ENCODE results near the gene SLC25A28.

Gene SLC25A28

DNA sequence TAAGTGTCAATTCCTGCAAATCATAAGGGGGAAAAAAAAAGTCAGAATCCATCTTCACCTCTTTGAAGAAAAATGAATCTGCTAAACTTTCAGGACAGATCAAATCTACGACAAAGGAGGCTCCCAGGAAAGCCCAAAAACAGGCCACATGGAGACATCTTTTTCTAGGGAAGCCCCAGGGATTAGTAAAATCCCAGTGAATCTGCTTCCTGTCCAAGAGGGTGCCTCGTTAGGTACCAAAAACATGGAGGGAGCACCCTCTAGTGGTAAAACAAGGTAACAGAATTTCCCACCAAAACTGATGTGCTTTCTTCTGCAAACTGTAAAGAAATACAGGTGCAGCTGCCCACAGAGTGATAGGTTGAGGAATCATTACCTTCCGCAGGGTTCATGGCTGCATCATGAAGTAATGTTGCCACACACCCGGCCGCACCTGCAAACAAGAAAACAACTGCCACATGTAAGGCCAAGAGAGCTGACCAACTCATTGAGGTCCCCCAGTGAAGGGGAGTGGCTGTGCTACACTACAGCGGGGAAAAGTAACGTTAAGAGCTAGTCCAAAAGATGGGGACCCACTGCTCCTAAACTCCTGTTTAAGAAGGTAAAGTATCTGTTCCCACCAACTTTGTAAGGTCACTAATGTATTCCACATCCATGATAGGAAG, 7.9 kb downstream of the SLC25A28 start:
- H3K27ac ChIP-seq (ENCODE audit: extremely low read depth, low read depth, low read length) = no peak overlapping the region
- H3K9me3 ChIP-seq (ENCODE audit: control insufficient read depth, insufficient read depth, low read depth, low read length) = no peaks in the 10 kb centered on the region
- CTCF ChIA-PET = interaction anchor here (0.6 to 7.6 kb wide), 38 partner anchors 8 to 1096 kb away, joined by 3 to 104 read pairs (median 4); partner anchors contain the start of genes GOT1 and SLC25A28
- H3K36me3 ChIP-seq (ENCODE audit: control insufficient read depth in 2 of 2, insufficient read depth in 1 of 2, low read length in 2 of 2) = peaks cover 10 to 52% of the 10 kb centered on the region in 2 experiments; a peak in 1 of 3 replicates
- H3K4me3 ChIP-seq (ENCODE audit: low read depth, low read length) = no peak overlapping the region
- POLR2A ChIA-PET = interaction anchor here (0.7 to 2.2 kb wide), 4 partner anchors 9 to 176 kb away, joined by 3 to 6 read pairs (median 6); partner anchors contain the start of genes ENTPD7 and SLC25A28
- TF ChIP-seq ZNF792 (tag by site-specific recombination; IDR thresholded peaks at IDR 0.05) = no peak
- no peak for TF ChIP-seq ZNF169 (tag by site-specific recombination; IDR thresholded peaks at IDR 0.05)
- TF ChIP-seq ZBTB17 (tag by site-specific recombination; IDR thresholded peaks at IDR 0.05) = no peak
- peak; percentile 85 for TF ChIP-seq IKZF3 (tag by site-specific recombination; IDR thresholded peaks at IDR 0.05)
- peak; percentile 23; the same call in 1 of the 2 replicates for TF ChIP-seq ZNF561 (tag by site-specific recombination; IDR thresholded peaks at IDR 0.05; ENCODE audit: borderline replicate concordance)
- TF ChIP-seq ZSCAN30 (tag by site-specific recombination; IDR thresholded peaks at IDR 0.05) = peak; percentile 68
- TF ChIP-seq ZBTB8A (tag by site-specific recombination; IDR thresholded peaks at IDR 0.05) = peak; percentile 71
- TF ChIP-seq, protein P1, sequence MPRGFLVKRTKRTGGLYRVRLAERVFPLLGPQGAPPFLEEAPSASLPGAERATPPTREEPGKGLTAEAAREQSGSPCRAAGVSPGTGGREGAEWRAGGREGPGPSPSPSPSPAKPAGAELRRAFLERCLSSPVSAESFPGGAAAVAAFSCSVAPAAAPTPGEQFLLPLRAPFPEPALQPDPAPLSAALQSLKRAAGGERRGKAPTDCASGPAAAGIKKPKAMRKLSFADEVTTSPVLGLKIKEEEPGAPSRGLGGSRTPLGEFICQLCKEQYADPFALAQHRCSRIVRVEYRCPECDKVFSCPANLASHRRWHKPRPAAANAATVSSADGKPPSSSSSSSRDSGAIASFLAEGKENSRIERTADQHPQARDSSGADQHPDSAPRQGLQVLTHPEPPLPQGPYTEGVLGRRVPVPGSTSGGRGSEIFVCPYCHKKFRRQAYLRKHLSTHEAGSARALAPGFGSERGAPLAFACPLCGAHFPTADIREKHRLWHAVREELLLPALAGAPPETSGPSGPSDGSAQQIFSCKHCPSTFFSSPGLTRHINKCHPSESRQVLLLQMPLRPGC (tag by site-specific recombination; IDR thresholded peaks at IDR 0.05) = no peak
- 0 out of 2 replicates have a peak, but pooled peaks have one; percentile 14 for TF ChIP-seq ZBTB11 (tag by site-specific recombination; conservative IDR thresholded peaks at IDR 0.05; ENCODE audit: low read depth)
- TF ChIP-seq PRDM1 (tag by site-specific recombination; IDR thresholded peaks at IDR 0.05) = no peak
- TF ChIP-seq ZNF600 (tag by site-specific recombination; IDR thresholded peaks at IDR 0.05) = no peak
- TF ChIP-seq ZNF362 (tag by site-specific recombination; IDR thresholded peaks at IDR 0.05) = no peak
- TF ChIP-seq, protein P2, sequence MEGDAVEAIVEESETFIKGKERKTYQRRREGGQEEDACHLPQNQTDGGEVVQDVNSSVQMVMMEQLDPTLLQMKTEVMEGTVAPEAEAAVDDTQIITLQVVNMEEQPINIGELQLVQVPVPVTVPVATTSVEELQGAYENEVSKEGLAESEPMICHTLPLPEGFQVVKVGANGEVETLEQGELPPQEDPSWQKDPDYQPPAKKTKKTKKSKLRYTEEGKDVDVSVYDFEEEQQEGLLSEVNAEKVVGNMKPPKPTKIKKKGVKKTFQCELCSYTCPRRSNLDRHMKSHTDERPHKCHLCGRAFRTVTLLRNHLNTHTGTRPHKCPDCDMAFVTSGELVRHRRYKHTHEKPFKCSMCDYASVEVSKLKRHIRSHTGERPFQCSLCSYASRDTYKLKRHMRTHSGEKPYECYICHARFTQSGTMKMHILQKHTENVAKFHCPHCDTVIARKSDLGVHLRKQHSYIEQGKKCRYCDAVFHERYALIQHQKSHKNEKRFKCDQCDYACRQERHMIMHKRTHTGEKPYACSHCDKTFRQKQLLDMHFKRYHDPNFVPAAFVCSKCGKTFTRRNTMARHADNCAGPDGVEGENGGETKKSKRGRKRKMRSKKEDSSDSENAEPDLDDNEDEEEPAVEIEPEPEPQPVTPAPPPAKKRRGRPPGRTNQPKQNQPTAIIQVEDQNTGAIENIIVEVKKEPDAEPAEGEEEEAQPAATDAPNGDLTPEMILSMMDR (tag by site-specific recombination; IDR thresholded peaks at IDR 0.05) = peak; percentile 78
- TF ChIP-seq ZNF2 (tag by site-specific recombination; IDR thresholded peaks at IDR 0.05) = peak; percentile 59; the same call in 1 of the 2 replicates
- no peak for TF ChIP-seq GFI1B (tag by site-specific recombination; IDR thresholded peaks at IDR 0.05)
- TF ChIP-seq ZSCAN16 (tag by site-specific recombination; IDR thresholded peaks at IDR 0.05) = no peak
- TF ChIP-seq ZNF335 (tag by site-specific recombination; conservative IDR thresholded peaks at IDR 0.05) = peak; percentile 60
- TF ChIP-seq KLF10 (tag by site-specific recombination; IDR thresholded peaks at IDR 0.05) = peak; percentile 31; the same call in 1 of the 2 replicates
- no peak for TF ChIP-seq ZNF157 (tag by site-specific recombination; IDR thresholded peaks at IDR 0.05)
- TF ChIP-seq ZNF660 (tag by site-specific recombination; IDR thresholded peaks at IDR 0.05) = peak; percentile 89
- TF ChIP-seq KLF16 (tag by site-specific recombination; IDR thresholded peaks at IDR 0.05) = no peak
- no peak for TF ChIP-seq ZNF221 (tag by site-specific recombination; IDR thresholded peaks at IDR 0.05; ENCODE audit: borderline replicate concordance)
- TF ChIP-seq ZNF514 (tag by site-specific recombination; IDR thresholded peaks at IDR 0.05) = no peak
- TF ChIP-seq ZEB2 (tag by site-specific recombination; IDR thresholded peaks at IDR 0.05) = 0 out of 2 replicates have a peak, but pooled peaks have one; percentile 25
- TF ChIP-seq ZNF24 (tag by site-specific recombination; IDR thresholded peaks at IDR 0.05) = no peak
- TF ChIP-seq ZNF654 (tag by site-specific recombination; IDR thresholded peaks at IDR 0.05; ENCODE audit: low read depth) = peak; percentile 98
- TF ChIP-seq ZNF214 (tag by site-specific recombination; IDR thresholded peaks at IDR 0.05; ENCODE audit: borderline replicate concordance) = no peak
- no peak for TF ChIP-seq ZNF777 (tag by site-specific recombination; IDR thresholded peaks at IDR 0.05; ENCODE audit: borderline replicate concordance)
- H3K4me1 ChIP-seq (ENCODE audit: control insufficient read depth, insufficient read depth, low read length) = 0 out of 2 replicates have a peak, but pooled peaks cover 3% of the 10 kb centered on the region
